Measurements from ENCODE around the gene GPR45. TPM values are rescaled to one million over a fixed set of nuclear protein-coding genes. Genes with fewer than 3 reads are reported as not detected.

The GPR45 gene
- total and polyA plus RNA-seq, 11 donors, result not detected

- Histone ChIP-seq H3K4me3 (no peak overlapping the region), H3K27ac (no peak overlapping the region), H3K4me1 (no peaks in the 10 kb centered on the region), H3K9me3 (no peaks in the 10 kb centered on the region), H3K27me3 (no peaks in the 10 kb centered on the region), H3K36me3 (no peaks in the 10 kb centered on the region)
- ATAC-seq, result peak in 2 of 4 donors; percentile 32 to 45
- WGBS, 4 donors, result 37 to 45% (median 44%) methylated on average over 3 of the region's 3 CpGs
- peak in 3 of 5 donors; percentile 30 to 61 (median 40) for DNase-seq
- intact Hi-C loops (cut with DNase I), result no loop called here
- TF ChIP-seq POLR2A (IDR thresholded peaks at IDR 0.05), result no peak
- no peak for TF ChIP-seq CTCF (IDR thresholded peaks at IDR 0.05)
Measured at GRCh38 chr2:105220604-105221003, 20.9 kb upstream of the GPR45 start.

GRCh38 chr2:105224444-105224843, 17.1 kb upstream of the GPR45 start:
- 70 to 80% (median 74%) methylated on average over 9 of the region's 9 CpGs for WGBS, 4 donors
- intact Hi-C loops (cut with DNase I), result no loop called here

GRCh38 chr2:105231232-105231619, 10.3 kb upstream of the GPR45 start:
- no peaks in the 10 kb centered on the region for H3K36me3 ChIP-seq
- peaks cover 0 to 6% (median 0%) of the 10 kb centered on the region in 9 donors for H3K27me3 ChIP-seq
- peaks cover 0 to 4% (median 0%) of the 10 kb centered on the region in 12 donors for H3K4me1 ChIP-seq
- DNase-seq (no peak), ATAC-seq (no peak)
- H3K27ac ChIP-seq, result no peak overlapping the region
- TF ChIP-seq CTCF (IDR thresholded peaks at IDR 0.05), result no peak
- no peak for TF ChIP-seq POLR2A (IDR thresholded peaks at IDR 0.05)
- intact Hi-C loops (cut with DNase I), result no loop called here
- WGBS, 4 donors, result 32 to 51% (median 37%) methylated on average over 3 of the region's 3 CpGs
- H3K9me3 ChIP-seq, result no peaks in the 10 kb centered on the region
- H3K4me3 ChIP-seq, result no peak overlapping the region

More at GRCh38 chr2:105224444-105224843, 17.1 kb upstream of the GPR45 start:
- H3K27me3 ChIP-seq, result no peaks in the 10 kb centered on the region
- no peak for DNase-seq
- no peak for ATAC-seq
- H3K9me3 ChIP-seq, result no peaks in the 10 kb centered on the region
- no peak overlapping the region for H3K4me3 ChIP-seq
- no peaks in the 10 kb centered on the region for H3K36me3 ChIP-seq
- no peaks in the 10 kb centered on the region for H3K4me1 ChIP-seq
- no peak overlapping the region for H3K27ac ChIP-seq
- TF ChIP-seq POLR2A (IDR thresholded peaks at IDR 0.05), result no peak
- TF ChIP-seq CTCF (IDR thresholded peaks at IDR 0.05), result no peak

- peak; percentile 51 to 76 (median 67) for ATAC-seq
- Histone ChIP-seq H3K9me3 (no peaks in the 10 kb centered on the region), H3K4me1 (peaks cover 0 to 10% (median 0%) of the 10 kb centered on the region in 12 donors), H3K36me3 (no peaks in the 10 kb centered on the region), H3K27me3 (peaks cover 0 to 7% (median 0%) of the 10 kb centered on the region in 9 donors), H3K27ac (no peak overlapping the region), H3K4me3 (no peak overlapping the region)
- intact Hi-C loops (cut with DNase I), result loop anchor here in 9 of 10 donors (1.0 to 2.0 kb wide), 4 partner anchors 119 to 123 kb away; no protein-coding TSS in a partner anchor
- TF ChIP-seq CTCF (IDR thresholded peaks at IDR 0.05), result peak; percentile 60 to 78 (median 66)
- no peak for TF ChIP-seq POLR2A (IDR thresholded peaks at IDR 0.05)
- peak; percentile 40 to 82 (median 62) for DNase-seq
- 13 to 15% (median 14%) methylated on average over 11 to 12 of the region's 12 CpGs for WGBS, 4 donors
Measured at GRCh38 chr2:105235388-105236059, 6.0 kb upstream of the GPR45 start.
